GM18508 (cell line): ENCODE results near the gene SLC15A3.

Source experiments
- ATAC-seq: cut with Tn5 transposase; IDR thresholded peaks from one replicate; pipeline ENCODE4 v1.9.1; 2021; ENCODE audit warnings: moderate number of reproducible peaks; ENCODE audit not compliant: insufficient read depth, unreplicated experiment

The SLC15A3 gene

DNA sequence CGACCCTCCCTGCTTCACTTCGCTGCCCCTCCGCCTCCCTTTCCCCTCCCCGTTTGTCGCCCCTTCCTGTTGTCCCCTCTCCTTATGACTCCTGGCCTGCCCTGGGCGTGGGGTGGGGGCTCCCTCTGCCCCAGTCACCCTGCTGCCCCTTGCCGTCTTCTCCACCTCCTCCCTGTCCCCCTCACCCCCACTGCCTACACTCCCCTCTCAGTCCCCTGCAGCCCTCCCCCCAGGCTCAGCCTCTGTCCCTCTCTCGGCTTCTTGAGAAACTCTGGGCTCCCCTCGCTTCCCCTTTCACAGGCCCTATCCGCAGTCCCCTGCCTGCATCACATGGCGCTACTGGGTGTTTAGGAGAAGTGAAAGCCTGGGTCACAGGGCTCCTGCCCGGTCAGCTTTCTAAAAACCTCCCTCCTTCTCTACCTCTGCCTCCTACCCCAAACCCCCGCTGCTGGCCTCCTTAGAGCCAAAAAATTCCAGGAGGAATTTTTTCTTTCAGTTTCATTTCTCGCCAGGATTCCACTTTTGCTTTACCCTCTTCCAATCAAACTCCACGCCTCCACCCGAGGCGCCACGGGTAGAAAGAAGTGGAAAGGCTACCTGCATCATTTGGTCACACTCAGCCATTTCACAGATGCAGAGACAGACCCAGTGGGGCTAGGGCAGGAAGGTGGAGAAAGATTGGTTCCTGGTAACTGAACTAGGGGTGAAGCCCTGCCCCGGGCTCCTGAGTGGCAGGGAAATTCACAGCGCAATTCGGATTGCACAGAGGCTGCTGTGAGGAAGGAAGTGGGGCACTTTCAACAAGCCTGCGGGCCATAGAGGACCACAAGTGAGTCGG is at the start of gene SLC15A3:
Gene SLC15A3, minus strand, starts transcription at position 273 of the 838 bp plus-strand sequence. CDS start 625 bp downstream, outside the sequence.
- peak; percentile 39 for ATAC-seq

DNA sequence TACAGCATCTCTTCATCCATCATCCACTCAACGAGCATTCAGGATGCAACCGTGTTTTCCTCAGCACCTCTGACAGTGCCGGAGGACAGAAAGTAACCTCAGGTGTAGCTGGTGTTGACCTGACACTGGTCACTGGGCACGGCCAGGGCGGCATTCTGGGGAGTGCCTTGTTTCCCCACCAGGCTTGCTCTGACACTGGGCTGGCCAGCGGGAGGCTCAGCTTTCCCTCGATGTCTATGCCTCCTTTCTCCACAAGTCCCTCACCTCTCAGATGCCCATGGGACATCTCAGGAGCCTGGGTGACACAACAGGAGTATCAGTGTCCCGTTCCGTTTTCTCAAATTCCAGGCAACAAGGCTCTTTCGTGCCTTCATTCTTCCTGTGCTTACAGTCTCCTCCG is 48.5 kb upstream of the SLC15A3 start:
- no peak for ATAC-seq

GRCh38 chr11:60996381-60997138 is 44.6 kb upstream of the SLC15A3 start:
- ATAC-seq: no peak

- ATAC-seq: no peak
Observed at GRCh38 chr11:60995798-60996197, 43.8 kb upstream of the SLC15A3 start.

DNA sequence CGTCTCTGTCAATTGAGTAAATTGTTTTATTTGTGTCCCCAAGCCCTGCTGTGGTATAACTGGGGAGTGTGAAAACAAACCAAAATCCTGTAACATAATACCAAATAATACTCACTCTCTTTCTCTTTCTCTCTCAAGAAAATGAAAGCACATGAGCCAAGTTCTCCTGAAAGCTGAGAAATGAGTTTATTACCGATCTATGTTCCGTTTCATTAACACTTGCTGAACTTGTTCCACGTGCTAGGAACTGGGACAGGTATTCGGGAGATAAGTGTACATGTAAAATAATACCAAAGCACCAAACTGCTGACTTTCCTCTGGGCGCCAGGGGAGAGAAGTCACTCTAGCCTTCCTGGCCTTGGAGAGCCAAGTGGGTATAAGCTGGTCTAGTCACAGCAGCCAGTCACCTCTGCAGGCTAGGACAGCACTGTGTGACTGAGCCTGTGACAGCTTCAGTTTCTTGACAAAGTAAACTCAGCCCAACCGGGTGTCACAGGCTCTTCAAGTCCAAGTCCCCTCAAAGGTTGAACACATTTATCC is 42.6 kb upstream of the SLC15A3 start:
- ATAC-seq: no peak

- no peak for ATAC-seq
Observed at GRCh38 chr11:60993615-60994014, 41.6 kb upstream of the SLC15A3 start.

DNA sequence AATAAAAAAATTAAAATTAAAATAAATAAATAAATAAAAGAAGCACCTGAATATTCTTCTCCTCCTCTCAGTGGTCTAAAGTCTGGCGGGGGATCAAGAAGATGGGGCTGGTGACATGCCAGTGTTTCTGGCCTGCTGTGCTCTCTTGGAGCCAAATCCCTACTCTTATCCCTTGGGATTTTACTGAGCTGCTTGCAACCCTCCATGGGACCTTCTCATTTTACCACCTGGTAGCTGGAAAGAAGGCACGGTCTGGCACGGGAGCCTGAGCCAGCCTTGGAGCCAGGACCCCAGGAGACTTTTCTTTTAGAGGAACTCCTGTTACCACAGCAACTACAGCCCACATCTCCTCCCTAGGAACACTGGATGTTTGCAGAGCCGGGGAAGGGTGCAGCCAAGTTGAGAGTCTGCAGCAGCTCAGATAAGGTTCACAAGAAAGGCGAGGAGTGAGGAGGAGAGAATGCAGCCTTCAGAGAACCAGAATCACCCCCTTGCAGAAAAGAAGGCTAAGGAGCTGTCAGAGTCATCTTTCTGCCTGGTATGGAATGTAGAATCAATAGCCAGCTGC is 41.0 kb upstream of the SLC15A3 start:
- no peak for ATAC-seq

DNA sequence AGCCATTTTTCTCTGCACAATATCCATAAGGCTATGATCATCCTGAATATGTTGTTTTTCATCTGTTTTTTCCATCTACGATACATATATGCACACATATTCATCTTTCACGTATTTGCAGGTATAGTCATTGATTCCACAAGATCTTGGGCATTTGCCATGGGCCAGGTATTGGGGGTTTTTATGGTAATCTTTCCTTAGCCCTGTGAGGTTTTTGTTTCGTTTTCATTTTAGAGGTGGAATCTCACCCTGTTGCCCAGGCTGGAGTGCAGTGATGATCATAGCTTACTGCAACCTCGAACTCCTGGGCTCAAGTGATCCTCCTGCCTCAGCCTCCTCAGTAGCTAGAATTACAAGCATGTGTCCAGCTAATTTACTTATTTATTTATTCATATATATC is 39.5 kb upstream of the SLC15A3 start:
- ATAC-seq: no peak

DNA sequence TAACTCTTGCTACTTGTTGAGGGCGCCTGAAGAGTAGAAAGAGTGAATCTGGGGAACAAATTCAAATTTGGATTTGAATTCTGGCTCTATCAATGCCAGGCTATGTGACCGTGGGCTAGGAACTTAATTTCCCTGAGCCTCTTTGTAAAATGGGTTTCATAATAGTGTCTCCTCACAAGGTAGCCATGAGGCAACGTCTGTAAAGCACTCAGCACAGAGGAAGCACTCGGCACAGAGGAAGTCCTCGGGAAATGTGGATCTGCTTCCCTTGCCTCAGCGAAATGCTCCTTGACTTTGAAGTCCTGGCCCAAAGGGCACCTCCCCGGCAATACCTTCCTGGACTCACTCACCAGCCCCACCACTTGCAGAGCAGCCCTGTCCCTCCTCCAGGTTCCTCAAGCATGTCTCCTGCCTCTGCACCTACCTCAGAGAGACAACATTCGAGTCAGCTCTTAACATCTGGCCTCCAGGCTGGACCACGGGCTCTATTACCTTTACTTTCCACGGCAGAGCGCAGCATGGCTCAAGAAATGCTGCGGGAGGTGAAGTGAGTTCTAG is 37.2 kb upstream of the SLC15A3 start:
- ATAC-seq: no peak

DNA sequence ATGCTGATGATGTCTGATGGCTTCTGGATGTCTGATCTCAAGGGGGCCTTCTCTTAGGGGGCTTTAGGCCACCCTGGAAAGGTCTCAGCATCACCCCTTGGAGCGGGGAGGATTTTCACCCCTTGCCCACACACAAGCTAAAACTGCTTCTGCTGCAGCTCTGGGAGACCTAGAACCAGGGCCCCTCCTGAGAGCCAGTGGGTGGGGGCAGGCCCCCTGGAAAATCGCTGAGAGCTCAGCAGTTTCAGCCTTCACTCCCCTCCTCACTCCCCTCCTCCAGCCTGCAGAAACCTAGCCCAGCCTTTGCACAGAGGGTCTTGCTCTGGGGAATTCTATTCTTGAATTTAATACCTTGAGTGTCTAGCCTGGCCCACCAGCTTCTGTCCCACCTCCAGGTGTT is 36.7 kb upstream of the SLC15A3 start:
- no peak for ATAC-seq

GRCh38 chr11:60987577-60988277 is 35.8 kb upstream of the SLC15A3 start:
- no peak for ATAC-seq

DNA sequence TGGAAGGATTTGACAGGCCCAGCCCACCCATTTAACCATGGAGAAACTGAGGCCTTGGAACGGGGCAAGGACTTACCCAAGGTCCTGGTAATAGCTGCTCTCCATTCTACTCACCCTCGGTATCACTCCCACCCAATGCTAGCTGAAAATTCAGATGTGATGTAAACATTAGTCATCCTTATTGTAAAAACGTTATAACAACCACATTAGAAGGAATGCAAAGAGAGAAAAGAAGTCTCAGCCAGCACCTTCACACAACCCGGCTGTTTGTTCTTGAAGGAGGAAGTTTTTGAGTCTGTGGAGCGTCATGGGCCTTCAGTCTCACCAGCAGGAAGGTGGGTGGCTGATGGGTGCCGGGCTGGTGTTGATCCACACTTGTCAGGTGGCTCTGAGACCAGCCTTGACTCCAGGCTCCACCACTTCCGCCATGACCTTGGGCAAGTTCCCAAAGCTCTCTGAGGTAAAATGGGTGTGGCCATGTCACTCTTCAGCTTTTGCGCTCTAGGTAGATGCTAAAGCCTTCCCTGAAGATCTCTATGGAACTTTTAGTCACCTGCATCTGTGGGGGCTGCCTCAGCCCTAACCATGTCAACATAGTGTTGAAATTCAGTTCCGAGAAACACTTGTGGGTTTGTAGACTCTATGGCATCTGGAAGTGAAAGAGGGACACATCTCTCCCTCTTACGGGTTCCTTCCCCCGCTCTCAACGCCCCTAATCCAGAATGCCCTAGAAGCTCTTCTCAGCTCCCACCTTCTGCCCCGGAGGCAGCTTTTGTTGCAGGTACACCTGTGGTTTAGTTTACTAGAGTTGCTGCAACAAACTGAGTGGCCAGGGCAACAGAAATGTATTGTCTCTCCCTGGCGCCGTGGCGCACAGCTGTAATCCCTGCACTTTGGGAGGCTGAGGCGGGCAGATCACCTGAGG is 34.3 kb upstream of the SLC15A3 start:
- ATAC-seq: no peak

DNA sequence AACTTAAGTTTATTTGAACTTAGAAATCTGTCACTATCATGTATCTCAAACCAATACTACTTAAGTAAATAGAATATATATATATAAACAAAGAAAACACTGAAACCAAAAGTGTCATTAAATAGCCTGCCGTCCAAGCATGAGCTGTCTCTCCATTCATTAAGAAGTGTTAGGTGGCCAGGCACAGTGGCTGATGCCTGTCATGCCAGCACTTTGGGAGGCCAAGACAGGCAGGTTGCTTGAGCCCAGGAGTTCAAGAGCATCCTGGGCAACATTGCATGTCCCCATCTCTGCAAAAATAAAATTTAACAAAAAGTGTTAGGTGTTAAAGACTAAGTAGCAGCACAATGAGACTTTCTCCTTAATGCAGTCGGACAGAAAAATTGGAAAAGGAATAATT is 33.5 kb upstream of the SLC15A3 start:
- no peak for ATAC-seq

DNA sequence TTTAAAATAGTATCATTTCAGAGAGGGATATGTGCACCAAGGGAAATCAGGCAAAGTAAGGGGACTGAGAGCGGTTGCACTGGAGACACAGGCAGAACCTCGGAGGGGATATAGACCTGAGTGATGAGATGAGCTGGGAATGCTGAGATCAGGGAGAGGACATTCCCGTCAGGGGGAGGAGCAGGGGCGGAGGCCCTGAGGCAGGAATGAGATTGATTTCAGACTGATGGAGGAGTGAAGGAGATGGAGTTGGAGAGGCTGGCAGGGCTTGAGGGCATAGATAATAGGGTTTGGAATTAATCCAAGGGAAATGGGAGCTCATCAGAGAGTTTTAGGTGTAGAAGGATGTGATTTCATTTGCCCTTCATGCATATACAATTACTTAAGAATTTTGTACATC is 32.7 kb upstream of the SLC15A3 start:
- no peak for ATAC-seq

DNA sequence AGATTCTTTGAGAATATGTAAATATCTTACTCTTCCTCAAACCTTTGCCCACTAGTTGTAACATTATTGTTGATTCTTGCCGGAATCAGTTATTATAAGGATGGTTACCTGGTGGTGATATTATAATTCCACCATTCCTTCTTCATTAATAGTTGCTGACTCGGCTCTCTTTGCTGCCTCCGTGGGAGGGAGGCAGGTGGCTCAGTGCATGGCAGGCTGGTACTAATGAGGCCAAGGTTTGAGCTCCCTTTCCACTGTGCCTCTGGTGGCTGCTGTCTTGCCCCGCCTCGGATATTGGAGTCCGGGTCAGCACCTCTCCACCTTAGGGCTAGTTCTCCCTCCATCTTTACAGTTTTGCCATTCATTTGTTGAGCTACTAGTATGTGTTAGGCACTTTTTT is 32.2 kb upstream of the SLC15A3 start:
- no peak for ATAC-seq

DNA sequence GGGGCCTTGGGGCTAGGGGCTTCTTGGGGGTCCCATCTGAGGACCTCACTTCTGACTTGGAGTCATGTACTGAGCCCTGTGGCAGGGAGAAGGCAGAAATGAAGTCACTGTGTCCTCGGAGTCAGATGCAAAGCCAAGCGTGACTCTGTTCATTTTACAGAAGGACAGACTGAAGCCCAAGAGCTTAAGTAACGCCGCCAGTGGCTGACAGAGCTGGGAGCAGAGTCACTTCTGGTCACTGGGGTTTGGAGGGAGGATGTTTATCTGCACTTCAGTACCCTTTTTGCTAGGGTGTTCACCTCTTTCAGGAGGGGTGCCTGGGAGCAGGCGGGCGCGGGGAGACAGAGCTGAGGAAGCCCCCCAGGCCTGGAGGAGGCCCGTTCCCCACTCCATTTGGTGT is 30.2 kb upstream of the SLC15A3 start:
- no peak for ATAC-seq

GRCh38 chr11:60981515-60981914 is 29.5 kb upstream of the SLC15A3 start:
- ATAC-seq: no peak

DNA sequence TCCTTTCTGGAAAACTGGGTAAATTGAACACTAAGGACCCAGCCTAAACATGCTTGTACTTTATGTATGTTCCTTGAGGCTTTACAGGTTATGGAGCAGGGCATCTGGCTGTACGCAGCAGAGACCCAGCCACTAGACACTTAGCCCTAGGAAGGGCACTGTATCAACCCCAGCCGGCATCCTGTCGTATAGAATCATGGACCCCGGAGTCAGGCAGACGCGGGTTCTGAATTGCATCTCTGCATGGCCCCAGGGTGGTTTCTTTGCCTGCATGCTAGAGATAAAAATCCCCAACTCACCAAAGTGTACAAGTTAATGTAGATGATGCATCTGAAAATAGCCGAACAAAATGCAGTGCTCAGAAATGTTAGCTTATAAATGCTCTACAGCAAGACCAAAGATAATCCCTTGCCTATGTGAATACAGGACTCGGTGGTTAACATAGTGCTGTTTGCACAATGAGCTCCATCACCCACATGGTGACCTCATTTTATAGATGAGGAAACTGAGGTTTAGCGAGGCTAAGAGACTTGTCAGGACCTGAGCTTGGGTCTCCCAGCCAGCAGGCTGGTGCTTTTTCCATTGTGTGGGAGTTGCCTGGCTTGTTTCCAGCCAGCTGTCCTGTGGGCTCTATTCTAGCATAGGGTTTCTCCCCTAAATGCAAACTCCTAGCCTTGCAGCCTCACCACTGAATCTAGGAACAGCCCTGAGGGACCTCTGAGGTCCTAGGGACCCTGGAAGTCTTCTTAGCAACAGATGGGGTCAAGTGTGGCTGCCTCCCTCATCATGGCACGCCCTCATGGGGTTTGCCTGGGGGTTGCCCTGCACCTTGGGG is 26.8 kb upstream of the SLC15A3 start:
- ATAC-seq: no peak
